Measurements from ENCODE around the gene PYDC1.

The PYDC1 gene

DNA sequence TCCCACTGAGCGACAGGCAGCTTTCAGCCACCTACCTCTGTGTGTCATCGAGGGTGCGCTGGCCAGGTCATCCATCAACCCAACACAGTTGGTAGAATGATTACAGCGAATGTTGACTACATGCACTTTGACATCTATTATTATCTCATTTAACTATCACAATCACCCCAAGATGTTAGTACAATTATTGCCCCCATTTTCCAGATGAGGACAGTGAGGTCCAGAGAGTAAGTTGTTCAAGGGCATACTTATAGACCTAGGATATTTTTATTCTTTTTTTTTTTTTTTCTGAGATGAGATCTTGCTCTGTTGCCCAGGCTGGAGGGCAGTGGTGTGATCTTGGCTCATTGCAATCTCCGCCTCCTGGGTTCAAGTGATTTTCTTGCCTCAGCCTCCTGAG lies 34.5 kb upstream of the PYDC1 start:
- TF ChIP-seq, protein P1, sequence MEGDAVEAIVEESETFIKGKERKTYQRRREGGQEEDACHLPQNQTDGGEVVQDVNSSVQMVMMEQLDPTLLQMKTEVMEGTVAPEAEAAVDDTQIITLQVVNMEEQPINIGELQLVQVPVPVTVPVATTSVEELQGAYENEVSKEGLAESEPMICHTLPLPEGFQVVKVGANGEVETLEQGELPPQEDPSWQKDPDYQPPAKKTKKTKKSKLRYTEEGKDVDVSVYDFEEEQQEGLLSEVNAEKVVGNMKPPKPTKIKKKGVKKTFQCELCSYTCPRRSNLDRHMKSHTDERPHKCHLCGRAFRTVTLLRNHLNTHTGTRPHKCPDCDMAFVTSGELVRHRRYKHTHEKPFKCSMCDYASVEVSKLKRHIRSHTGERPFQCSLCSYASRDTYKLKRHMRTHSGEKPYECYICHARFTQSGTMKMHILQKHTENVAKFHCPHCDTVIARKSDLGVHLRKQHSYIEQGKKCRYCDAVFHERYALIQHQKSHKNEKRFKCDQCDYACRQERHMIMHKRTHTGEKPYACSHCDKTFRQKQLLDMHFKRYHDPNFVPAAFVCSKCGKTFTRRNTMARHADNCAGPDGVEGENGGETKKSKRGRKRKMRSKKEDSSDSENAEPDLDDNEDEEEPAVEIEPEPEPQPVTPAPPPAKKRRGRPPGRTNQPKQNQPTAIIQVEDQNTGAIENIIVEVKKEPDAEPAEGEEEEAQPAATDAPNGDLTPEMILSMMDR (IDR thresholded peaks at IDR 0.05): no peak

DNA sequence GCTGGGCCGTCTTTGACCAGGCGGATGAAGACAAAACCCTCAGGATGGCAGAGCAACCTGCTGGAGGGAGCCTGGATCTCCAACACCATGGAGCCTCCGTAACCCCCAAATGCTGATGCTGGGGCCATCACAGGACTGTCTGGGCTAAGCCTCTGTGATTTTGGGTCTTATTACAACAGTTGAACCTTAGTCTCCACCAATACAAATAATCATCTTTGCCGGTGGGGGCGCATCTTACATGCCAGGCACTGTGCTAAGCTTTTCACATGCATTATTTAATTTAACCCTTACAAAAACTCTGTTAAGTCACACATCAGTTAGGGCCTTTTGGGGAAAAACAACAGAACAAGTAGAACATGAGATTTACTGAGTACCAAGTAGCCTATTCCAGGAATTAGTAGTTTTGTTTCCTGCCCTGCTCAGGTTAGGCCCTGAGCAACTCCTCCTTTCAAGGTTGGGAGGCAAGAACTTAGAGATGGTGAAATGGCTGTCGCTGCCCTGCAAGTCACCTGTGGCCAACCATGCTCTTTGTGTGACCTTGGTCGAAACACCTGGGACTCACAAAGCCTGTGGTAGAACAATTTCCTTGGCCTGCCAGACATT lies 33.9 kb upstream of the PYDC1 start:
- TF ChIP-seq, protein P1 (IDR thresholded peaks at IDR 0.05): no peak

DNA sequence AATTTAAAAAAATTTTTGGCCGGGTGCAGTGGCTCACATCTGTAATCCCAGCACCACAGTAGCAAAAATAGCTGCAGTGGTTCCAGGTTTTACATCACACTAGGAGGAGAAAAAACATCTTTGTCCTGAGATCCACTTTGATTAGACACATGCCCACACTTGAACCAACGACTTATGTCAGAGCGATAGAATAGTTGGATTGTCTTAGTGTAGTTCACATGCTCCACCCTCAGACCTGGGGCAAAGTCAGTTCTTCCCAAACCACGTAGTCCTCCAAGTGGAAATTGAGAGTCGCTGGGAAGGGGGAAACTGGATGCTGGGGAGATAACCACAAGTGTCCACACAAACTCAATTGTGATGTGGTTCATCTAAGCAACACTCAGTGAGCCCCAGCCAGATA lies 31.4 kb upstream of the PYDC1 start:
- TF ChIP-seq, protein P1 (IDR thresholded peaks at IDR 0.05): no peak

DNA sequence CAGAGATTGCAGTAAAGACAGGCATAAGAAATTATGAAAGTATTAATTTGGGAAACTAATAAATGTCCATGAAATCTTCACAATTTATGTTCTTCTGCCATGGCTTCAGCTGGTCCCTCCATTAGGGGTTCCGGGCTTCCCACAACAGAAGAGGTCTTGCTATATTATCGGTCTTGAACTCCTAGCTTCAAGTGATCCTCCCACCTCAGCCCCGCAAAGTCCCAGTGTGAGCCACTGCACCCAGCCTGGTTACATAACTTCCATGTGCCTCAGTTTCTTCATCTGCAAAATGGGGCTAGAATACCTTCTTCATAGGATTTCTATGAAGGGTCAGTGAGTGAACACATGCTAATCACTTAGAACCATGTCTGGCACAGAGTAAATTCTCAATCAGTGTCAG lies 29.4 kb upstream of the PYDC1 start:
- TF ChIP-seq, protein P1 (IDR thresholded peaks at IDR 0.05): no peak

DNA sequence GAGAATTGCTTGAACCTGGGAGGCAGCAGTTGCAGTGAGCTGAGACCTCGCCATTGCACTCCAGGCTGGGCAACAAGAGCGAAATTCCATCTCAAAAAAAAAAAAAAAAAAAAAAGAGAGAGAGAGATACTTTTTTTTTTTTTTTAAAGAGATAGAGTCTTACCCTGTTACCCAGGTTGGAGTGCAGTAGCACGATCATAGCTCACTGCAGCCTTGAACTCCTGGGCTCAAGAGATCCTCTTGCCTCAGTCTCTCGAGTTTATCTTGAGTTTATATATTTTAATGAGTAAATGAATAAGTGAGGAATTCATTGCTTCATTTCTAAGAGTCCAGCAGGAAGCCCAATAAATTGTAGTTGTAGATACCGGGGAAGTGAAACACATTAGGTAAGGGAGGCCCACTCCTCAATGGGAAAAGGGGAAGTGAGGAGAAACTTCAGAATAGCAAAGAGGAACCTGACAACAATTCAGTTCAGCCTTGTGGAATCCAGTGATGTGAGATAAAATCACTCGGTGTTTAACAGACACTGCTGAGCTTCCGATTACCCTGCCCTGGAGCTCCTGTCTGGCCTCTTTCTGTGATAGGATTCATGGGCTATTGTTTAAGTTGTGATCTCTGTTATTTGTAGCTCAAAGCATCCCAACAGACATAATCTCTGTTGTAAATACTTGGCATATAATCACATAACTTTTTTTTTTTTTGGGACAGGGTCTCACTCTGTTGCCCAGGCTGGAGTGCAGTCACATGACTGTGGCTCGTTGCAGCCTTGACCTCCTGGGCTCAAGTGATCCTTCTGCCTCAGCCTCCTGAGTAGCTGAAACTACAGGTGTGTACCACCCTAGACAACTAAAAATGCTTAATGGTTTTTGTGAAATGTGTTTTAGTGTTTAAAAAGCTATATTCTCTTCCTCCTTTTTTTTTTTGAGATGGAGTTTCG lies 27.1 kb upstream of the PYDC1 start:
- TF ChIP-seq, protein P1 (IDR thresholded peaks at IDR 0.05): no peak

DNA sequence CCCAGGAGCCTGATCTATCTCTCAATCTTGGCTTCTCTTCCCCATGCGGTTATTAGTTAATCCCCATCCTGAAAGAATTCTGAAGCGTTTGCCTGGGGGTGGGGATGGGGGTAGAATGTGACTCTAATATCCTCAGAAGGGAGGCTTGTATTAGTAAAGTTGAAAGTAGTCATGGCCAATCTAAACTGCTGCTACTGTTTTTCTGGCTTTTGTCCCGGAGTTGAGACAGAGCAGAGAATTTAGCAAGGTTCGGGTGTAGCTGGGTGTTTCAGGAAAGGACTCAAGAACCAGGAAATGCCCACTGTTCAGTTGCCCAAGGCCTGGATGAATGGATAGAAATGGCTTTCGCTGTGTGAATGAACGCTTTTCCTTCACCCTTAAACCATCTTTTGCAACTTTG lies 25.3 kb upstream of the PYDC1 start:
- TF ChIP-seq, protein P1 (IDR thresholded peaks at IDR 0.05): no peak

DNA sequence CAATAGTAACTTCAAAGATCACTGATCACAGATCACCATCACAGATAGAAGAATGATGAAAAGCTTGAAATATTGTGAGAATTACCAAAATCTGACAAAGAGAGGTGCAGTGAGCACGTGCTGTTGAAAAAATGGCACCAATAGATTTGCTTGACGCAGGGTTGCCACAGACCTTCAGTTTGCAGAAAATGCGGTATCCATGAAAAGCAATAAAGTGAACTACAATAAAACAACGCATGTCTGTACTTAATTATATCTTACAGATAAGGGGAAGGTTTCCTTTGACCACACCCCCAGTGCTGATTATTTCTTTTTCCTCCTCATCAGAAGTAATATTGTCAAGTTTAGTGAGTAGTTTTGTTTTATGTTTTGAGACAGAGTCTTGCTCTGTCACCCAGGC lies 21.1 kb upstream of the PYDC1 start:
- TF ChIP-seq, protein P1 (IDR thresholded peaks at IDR 0.05): no peak

Measured in LNCAP (cell line).